Omental fat pad (tissue), 4 donors: ENCODE measurements around the gene KMO. TPM values are rescaled to one million over a fixed set of nuclear protein-coding genes. Genes with fewer than 3 reads are reported as not detected.
A peak's percentile ranks its signal among the peaks of the same experiment; 100 is the strongest.

ENCODE experiments used
- ATAC-seq: fragments of 150-250 bp; one replicate; pipeline ENCODE4 v1.9.1; 2016; ENCODE audit warnings: mild to moderate bottlenecking, moderate library complexity; ENCODE audit not compliant: low FRiP score
- DNase-seq: peaks from one replicate; pipeline ENCODE4 v3.0.0-alpha.2; 2019; ENCODE audit warnings: low spot score
- CTCF ChIP-seq, 3 donors: fragments of 450-650 bp; IDR thresholded peaks; one replicate each; pipeline ENCODE4 v1.5.1; 2016 to 2017; ENCODE audit warnings: antibody characterized with exemption in 3 of 3, mild to moderate bottlenecking in 3 of 3, moderate library complexity in 2 of 3
- total RNA-seq, 4 donors: library from RNA; depleted of rRNA; stranded (reverse); fragments of >200 nt; gene quantifications; one replicate each; pipeline ENCODE4 v1.1.0, GENCODE V29; 2016

The KMO gene
- total RNA-seq, 4 donors from 2014 or later, result 1.3 to 4.4 (median 2.5) TPM

DNA sequence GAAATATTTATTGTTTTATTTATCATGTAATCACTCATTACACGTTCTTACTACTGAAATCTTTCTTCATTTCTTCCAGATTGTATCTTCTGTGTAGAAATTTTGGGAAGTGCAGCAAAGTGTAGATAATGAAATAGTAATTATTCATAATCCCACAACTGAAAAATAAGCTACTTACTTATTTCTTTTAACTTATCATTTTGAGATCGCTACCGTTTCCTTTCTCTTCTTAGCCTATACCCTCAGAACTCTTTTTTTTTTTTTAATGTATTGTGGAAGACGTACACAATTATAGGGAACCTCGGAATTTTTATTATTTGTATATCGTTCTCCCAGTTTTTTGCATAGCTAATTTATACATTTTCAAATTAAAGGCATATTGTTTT lies 12.1 kb upstream of the KMO start:
- DNase-seq (no peak), ATAC-seq (no peak)
- TF ChIP-seq CTCF (IDR thresholded peaks at IDR 0.05), result no peak

DNA sequence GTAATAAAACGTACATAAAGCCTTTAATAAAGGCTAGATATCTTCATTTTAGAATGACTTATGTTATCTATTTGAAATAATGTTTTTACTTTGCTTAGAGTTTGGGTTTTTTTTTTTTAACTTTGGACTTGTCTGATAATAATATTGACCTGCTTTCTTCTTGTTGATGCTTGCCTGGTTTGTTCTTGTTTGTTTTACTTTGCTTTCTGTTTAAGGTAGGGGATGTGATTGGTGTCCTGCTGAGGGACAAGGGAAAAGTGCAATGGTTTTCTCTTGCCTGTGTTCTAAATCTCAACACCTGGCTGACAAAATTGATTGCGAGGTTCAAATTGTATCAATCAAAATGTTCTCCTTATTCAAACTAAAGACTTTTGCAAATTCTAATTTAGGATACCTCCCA lies 10.5 kb upstream of the KMO start:
- TF ChIP-seq CTCF (IDR thresholded peaks at IDR 0.05), result no peak
- DNase-seq (no peak), ATAC-seq (no peak)

DNA sequence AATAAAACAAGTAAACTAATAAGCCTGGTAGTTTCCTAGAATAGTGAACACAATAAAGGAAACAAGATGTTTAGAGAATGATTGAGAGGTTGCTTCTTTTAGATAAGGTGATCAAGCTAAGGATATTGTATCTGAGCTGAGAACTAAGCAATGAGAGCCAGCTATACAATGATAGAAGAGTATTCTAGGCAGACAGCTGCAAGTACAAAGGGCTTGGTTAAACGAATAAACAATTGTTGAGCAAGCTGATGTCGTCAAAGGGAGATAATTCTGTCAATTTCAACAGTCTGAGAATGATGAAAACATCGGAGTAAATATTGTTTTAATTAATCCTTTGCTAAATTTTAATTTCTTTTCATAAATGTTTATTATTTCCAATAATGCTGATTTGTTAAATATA lies 7.2 kb upstream of the KMO start:
- DNase-seq (no peak), ATAC-seq (no peak)
- TF ChIP-seq CTCF (IDR thresholded peaks at IDR 0.05), result no peak

DNA sequence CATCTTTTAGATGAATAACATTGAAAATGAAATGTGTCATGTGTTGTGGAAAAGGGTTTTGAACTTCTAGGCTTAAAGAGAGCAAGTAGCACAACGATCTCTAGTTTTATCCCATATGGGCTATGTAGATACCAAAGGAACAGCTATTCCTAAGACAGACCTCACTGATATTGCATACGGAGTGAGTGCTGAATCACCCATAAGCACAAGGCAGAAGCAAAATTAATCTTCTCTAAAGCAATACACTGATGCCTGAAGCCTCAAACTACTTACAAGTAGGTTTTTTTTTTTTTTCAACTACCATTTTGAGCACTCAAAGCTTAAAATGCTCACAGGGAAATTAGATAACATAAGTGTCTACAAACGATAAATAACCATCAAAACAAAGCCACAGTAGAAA lies 5.0 kb upstream of the KMO start:
- TF ChIP-seq CTCF (IDR thresholded peaks at IDR 0.05), result no peak
- no peak for DNase-seq

DNA sequence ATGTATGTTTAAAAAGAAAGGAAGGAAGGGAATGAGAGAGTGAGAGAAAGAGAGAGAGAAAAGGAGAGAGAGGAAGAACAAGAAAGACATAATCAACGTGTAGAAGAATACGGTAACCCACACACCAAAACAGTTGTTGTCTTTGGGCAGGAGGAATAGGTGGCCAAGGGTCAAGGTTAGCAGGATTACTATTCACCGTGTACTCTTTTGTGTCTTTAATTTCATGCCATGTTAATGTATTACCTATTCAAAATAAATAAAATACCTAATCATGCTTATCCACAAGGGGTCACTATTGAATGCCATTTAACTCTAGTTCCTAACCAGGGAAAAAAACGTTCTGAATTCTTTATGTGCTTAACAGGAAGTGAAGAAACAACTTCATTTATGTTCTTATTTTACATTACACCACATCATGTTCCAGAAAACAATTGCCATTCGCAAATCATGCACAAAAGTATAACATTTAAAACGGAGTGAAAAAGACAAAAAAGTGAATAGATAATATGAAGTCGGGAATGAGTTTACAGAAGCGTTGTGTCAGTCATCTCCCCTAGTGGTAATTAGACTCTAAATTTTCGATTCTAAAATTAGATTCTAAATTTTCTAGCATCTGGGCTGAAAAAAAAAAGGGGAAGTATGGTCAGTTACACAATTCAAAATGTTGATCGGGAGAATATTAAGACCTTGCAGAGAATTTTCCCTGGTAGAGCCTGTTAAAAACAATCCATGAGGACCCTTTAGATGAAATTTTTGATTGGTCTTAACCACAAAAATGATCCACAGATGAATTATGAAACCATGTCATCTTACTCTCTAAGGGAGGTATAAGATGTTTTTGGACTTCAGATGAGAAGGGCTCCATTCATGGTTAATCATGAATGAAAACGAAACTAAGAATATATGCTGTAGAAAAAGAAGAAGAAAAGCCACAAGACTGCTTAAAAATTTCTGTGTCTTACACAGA lies 700 bp upstream of the KMO start:
- DNase-seq (no peak), ATAC-seq (peak; percentile 71)
- no peak for TF ChIP-seq CTCF (IDR thresholded peaks at IDR 0.05)

More for the DNA sequence above, 5.0 kb upstream of the KMO start:
- ATAC-seq, result no peak

DNA sequence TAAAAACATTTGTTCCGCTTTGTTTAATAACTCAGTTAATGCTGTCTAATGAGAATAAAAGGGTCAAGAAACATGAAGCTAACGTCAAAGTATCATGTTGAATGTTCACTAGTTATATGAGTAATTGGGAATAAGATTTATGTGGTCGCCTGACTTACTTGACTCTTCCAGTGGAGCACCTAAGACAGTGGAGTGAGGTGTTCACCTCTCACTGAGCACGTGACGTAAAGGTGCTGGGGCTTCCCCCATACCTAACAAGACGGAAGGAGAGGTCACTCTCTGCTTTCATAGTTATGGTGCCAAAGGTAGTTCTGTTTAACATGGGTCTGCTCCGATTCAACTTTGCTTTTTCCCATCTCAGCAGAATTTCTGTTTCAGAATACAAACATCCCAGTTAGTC lies 686 bp downstream of the KMO start:
- no peak for DNase-seq
- TF ChIP-seq CTCF (IDR thresholded peaks at IDR 0.05), result no peak
- ATAC-seq, result no peak
